DOHH2 (cell line): ENCODE results near the gene RRBP1.

Experiments used
- CTCF ChIP-seq: fragments of 200-600 bp; sonication (generic); IDR thresholded peaks from one replicate; pipeline ENCODE4 v1.5.1; 2014; ENCODE audit warnings: antibody characterized with exemption, mild to moderate bottlenecking, low read depth, low read length; ENCODE audit not compliant: poor library complexity, severe bottlenecking
- EZH2phosphoT487 ChIP-seq: fragments of 200-600 bp; sonication (generic); IDR thresholded peaks from 2 replicates; pipeline ENCODE4 v1.6.1; 2017; ENCODE audit warnings: borderline replicate concordance, mild to moderate bottlenecking, antibody characterized with exemption, low read length, moderate library complexity, mixed read lengths

GRCh38 chr20:17663040-17663399 lies 19.0 kb downstream of the RRBP1 start:
- TF ChIP-seq CTCF (no peak), EZH2phosphoT487 (no peak)
